ENCODE measurements around the gene DERL3. TPM values are rescaled to one million over a fixed set of nuclear protein-coding genes. Genes with fewer than 3 reads are reported as not detected.

Gene DERL3
- total and polyA plus RNA-seq, 7 experiments from 2014 or later: 1.6 to 16.2 (median 6.5) TPM; not detected in 2

DNA sequence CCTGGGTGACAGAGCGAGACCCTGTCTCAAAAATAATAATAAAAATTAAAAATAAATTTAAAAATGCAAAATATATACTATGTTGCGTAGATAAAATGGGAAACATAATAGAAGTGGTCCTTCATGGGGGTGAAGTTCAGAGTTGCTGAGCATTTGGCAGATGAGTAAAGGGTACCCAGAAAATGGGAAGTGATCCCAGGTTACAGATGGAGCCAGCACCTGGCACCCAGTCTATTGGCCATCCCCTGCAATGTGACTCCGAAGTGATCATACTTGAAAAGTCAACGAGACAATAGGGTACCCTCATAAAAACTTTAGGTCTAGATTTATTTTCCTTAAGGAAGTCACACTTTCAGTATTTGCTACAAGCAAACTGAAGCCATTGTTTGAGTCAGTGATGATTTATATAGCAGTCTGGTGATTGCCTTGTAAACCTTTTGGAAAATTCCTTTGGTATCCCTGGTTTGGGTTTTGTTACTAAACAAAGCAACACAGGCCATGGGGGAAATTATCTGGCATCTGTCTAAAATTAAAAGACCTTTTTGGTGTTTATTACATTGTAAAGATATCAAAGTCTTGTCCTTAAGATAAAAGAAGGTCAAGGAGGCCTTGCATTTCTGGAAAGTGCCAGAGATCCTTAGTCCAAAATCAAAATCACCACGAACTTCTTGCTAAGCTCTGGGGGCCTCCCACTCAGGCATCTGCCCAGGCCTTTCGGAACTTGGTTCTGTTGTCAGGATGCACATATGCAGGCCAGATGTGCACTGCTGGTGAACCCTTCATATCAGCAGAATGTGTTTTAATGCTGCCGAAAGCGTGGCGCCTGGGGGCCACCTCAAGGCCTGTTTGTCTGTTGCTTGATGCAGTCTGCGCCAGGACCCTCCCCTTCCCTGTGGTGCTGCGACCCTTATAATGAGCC is 47.7 kb downstream of the DERL3 start:
- CTCF ChIA-PET: no interaction called here
- Mint-ChIP-seq H3K36me3 (peaks cover 4 to 25% (median 9%) of the 10 kb centered on the region in 5 donors), H3K4me1 (peaks cover 16 to 55% (median 46%) of the 10 kb centered on the region in 7 donors), H3K27me3 (no peaks in the 10 kb centered on the region), H3K27ac (no peak overlapping the region), H3K9me3 (no peaks in the 10 kb centered on the region), H3K4me3 (no peak overlapping the region)
- intact Hi-C loops (cut with micrococcal nuclease): no loop called here
- Histone ChIP-seq H3K36me3 (ENCODE audit: control insufficient read depth in 2 of 3, insufficient read depth in 3 of 3, low read length in 3 of 3) (peaks cover 0 to 52% (median 7%) of the 10 kb centered on the region in 3 experiments), H3K9me3 (ENCODE audit: control insufficient read depth in 2 of 3, low read length in 3 of 3) (no peaks in the 10 kb centered on the region), H3K27me3 (ENCODE audit: control insufficient read depth in 2 of 2, insufficient read depth in 2 of 2, low read length in 2 of 2) (no peaks in the 10 kb centered on the region), H3K4me3 (ENCODE audit: low read length) (no peak overlapping the region), H3K4me1 (ENCODE audit: control insufficient read depth in 2 of 2, insufficient read depth in 2 of 2, low read length in 2 of 2) (peaks cover 11 to 12% of the 10 kb centered on the region in 2 donors), H3K27ac (ENCODE audit: low read depth, low read length) (no peak overlapping the region)
- ATAC-seq (no peak), DNase-seq (no peak)
- POLR2A ChIA-PET: interaction anchor here (0.6 kb wide), 1 partner anchor 153 kb away, joined by 3 read pairs; no protein-coding TSS in a partner anchor

DNA sequence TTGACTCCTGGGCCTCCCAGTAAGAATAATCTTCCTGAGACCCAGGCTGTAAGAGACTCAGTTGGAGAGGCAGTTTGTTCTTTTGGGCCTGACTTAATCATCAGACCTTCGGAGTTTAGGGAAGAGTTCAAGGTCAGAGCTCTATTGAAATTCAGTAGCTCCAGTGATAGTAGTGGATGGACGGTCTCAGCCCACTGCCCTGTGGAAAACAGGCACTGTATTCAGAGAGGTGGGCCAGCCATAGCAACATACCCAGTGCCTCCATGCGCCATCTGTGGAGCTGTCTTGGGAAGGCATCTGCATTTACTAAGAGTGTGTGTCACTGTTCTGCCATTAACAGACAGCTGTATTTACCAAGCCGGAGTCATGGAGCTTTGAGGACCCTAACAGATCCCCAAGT is 49.2 kb downstream of the DERL3 start:
- POLR2A ChIA-PET: interaction anchor here (0.6 to 6.4 kb wide), 3 partner anchors 19 to 68 kb away, joined by 3 to 62 read pairs (median 4); partner anchors contain the start of genes CHCHD10, MMP11 and SLC2A11
- peaks cover 0 to 40% (median 0%) of the 10 kb centered on the region in 3 experiments for H3K36me3 ChIP-seq (ENCODE audit: control insufficient read depth in 2 of 3, insufficient read depth in 3 of 3, low read length in 3 of 3)
- CTCF ChIA-PET: interaction anchor here (0.6 to 1.5 kb wide), 2 partner anchors 105 to 213 kb away, joined by 3 read pairs; partner anchors contain the start of gene MIF
- no peaks in the 10 kb centered on the region for H3K9me3 ChIP-seq (ENCODE audit: control insufficient read depth in 2 of 3, low read length in 3 of 3)
- Mint-ChIP-seq H3K4me3 (peak overlapping the region in 9 of 10 donors; percentile 8 to 94 (median 43)), H3K9me3 (no peaks in the 10 kb centered on the region), H3K4me1 (peaks cover 16 to 60% (median 50%) of the 10 kb centered on the region in 7 donors), H3K27me3 (no peaks in the 10 kb centered on the region), H3K36me3 (peaks cover 3 to 22% (median 7%) of the 10 kb centered on the region in 5 donors), H3K27ac (peak overlapping the region in 6 of 9 donors; percentile 6 to 44 (median 32))
- no peak overlapping the region for H3K4me3 ChIP-seq (ENCODE audit: low read length)
- DNase-seq (no peak), ATAC-seq (no peak)
- H3K27ac ChIP-seq (ENCODE audit: low read depth, low read length): no peak overlapping the region
- H3K4me1 ChIP-seq (ENCODE audit: control insufficient read depth in 2 of 2, insufficient read depth in 2 of 2, low read length in 2 of 2): peaks cover 11 to 13% of the 10 kb centered on the region in 2 donors
- intact Hi-C loops (cut with micrococcal nuclease): loop anchor here in 1 of 2 donors (5.0 kb wide), 1 partner anchor 68 kb away; the partner anchor contains the start of gene SLC2A11
- H3K27me3 ChIP-seq (ENCODE audit: control insufficient read depth in 2 of 2, insufficient read depth in 2 of 2, low read length in 2 of 2): no peaks in the 10 kb centered on the region

DNA sequence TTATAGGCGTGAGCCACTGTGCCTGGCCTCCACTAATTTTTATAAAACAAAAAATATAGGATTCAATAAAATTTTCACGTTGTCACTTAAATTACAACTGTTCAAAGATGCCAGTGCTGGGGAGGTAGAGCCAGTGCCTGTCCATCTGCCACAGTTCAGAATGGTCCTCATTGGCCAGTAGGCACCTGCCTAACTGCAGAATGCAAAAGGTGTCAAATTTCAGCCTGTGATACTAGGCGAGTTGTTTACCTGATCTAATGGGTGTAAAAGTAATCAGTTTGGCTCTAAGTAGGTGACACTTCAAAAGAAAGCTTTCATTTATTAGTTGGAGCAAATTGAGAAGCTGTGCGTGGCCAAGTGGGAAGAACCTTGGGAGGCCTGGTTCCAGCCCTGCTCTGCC is 49.7 kb downstream of the DERL3 start:
- H3K27me3 Mint-ChIP-seq: no peaks in the 10 kb centered on the region
- H3K4me3 Mint-ChIP-seq: peak overlapping the region in 9 of 10 donors; percentile 8 to 94 (median 45)
- peaks cover 21 to 64% (median 55%) of the 10 kb centered on the region in 7 donors for H3K4me1 Mint-ChIP-seq
- no peak overlapping the region for H3K27ac ChIP-seq (ENCODE audit: low read depth, low read length)
- peaks cover 11 to 16% of the 10 kb centered on the region in 2 donors for H3K4me1 ChIP-seq (ENCODE audit: control insufficient read depth in 2 of 2, insufficient read depth in 2 of 2, low read length in 2 of 2)
- no peaks in the 10 kb centered on the region for H3K9me3 Mint-ChIP-seq
- H3K27me3 ChIP-seq (ENCODE audit: control insufficient read depth in 2 of 2, insufficient read depth in 2 of 2, low read length in 2 of 2): no peaks in the 10 kb centered on the region
- peaks cover 0 to 35% (median 0%) of the 10 kb centered on the region in 3 experiments for H3K36me3 ChIP-seq (ENCODE audit: control insufficient read depth in 2 of 3, insufficient read depth in 3 of 3, low read length in 3 of 3)
- intact Hi-C loops (cut with micrococcal nuclease): loop anchor here in 1 of 2 donors (5.0 kb wide), 1 partner anchor 68 kb away; the partner anchor contains the start of gene SLC2A11
- peaks cover 3 to 22% (median 7%) of the 10 kb centered on the region in 5 donors for H3K36me3 Mint-ChIP-seq
- no peaks in the 10 kb centered on the region for H3K9me3 ChIP-seq (ENCODE audit: control insufficient read depth in 2 of 3, low read length in 3 of 3)
- ATAC-seq (no peak), DNase-seq (no peak)
- ChIA-PET POLR2A (interaction anchor here (0.6 to 6.4 kb wide), 3 partner anchors 18 to 68 kb away, joined by 3 to 62 read pairs (median 4); partner anchors contain the start of genes CHCHD10, MMP11 and SLC2A11), CTCF (interaction anchor here (0.5 to 1.5 kb wide), 4 partner anchors 20 to 212 kb away, joined by 3 read pairs; partner anchors contain the start of gene MIF)
- H3K4me3 ChIP-seq (ENCODE audit: low read length): no peak overlapping the region
- peak overlapping the region in 1 of 9 donors; percentile 25 for H3K27ac Mint-ChIP-seq

DNA sequence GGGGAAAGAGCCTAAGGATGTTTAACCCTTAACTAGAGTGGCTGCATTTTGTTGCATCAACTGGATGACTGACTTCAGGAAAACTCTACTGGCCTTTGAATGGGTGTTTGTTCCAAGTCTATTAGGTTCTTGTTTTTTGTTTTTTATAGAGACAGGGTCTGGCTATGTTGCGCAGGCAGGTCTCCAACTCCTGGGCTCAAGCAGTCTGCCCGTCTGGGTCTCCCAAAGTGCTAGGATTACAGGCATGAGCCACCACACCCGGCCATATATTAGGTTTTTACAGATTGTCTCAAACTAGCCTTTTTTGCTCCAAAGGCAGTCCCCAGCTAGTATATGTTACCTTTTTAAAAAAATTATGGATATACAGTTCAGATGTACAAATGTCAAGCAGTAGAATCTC is 50.9 kb downstream of the DERL3 start:
- no peaks in the 10 kb centered on the region for H3K27me3 Mint-ChIP-seq
- ChIA-PET POLR2A (interaction anchor here (0.6 to 6.4 kb wide), 7 partner anchors 10 to 521 kb away, joined by 3 to 62 read pairs (median 7); partner anchors contain the start of genes CABIN1, CHCHD10, MIF and MMP11), CTCF (interaction anchor here (0.7 kb wide), 1 partner anchor 319 kb away, joined by 4 read pairs; no protein-coding TSS in a partner anchor)
- H3K36me3 ChIP-seq (ENCODE audit: control insufficient read depth in 2 of 3, insufficient read depth in 3 of 3, low read length in 3 of 3): peaks cover 0 to 23% (median 0%) of the 10 kb centered on the region in 3 experiments
- intact Hi-C loops (cut with micrococcal nuclease): loop anchor here (1.0 to 5.0 kb wide), 11 partner anchors 17 to 767 kb away; partner anchors contain the start of genes DERL3 (in 2 of the 2), CABIN1 (in 1 of the 2), CHCHD10 (in 1 of the 2) and GUCD1 (in 1 of the 2)
- ATAC-seq (no peak), DNase-seq (no peak)
- peaks cover 0 to 17% (median 2%) of the 10 kb centered on the region in 5 donors for H3K36me3 Mint-ChIP-seq
- peaks cover 17 to 63% (median 50%) of the 10 kb centered on the region in 7 donors for H3K4me1 Mint-ChIP-seq
- H3K4me3 ChIP-seq (ENCODE audit: low read length): peak overlapping the region; percentile 85
- H3K9me3 ChIP-seq (ENCODE audit: control insufficient read depth in 2 of 3, low read length in 3 of 3): no peaks in the 10 kb centered on the region
- peaks cover 11 to 17% of the 10 kb centered on the region in 2 donors for H3K4me1 ChIP-seq (ENCODE audit: control insufficient read depth in 2 of 2, insufficient read depth in 2 of 2, low read length in 2 of 2)
- H3K27ac ChIP-seq (ENCODE audit: low read depth, low read length): peak overlapping the region; percentile 99
- no peaks in the 10 kb centered on the region for H3K27me3 ChIP-seq (ENCODE audit: control insufficient read depth in 2 of 2, insufficient read depth in 2 of 2, low read length in 2 of 2)
- H3K4me3 Mint-ChIP-seq: peak overlapping the region; percentile 81 to 94 (median 91)
- no peaks in the 10 kb centered on the region for H3K9me3 Mint-ChIP-seq
- peak overlapping the region; percentile 74 to 97 (median 94) for H3K27ac Mint-ChIP-seq

DNA sequence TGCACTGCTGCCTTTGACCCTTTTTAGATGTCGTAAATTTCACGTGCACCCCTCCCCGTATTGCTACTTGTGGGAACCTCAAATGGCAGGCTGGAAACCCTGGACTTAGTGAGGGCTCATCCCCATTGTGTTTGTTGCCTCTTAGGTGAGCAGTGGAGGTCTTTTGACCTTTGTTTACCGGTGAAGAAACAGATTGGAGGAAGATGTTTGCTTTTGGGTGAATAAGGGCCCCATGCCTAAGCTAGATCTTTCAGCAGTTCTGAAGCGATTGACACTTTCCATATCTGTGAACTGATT is 51.3 kb downstream of the DERL3 start:
- peak overlapping the region; percentile 81 to 94 (median 91) for H3K4me3 Mint-ChIP-seq
- H3K36me3 Mint-ChIP-seq: peaks cover 0 to 15% (median 0%) of the 10 kb centered on the region in 5 donors
- peak overlapping the region; percentile 85 for H3K4me3 ChIP-seq (ENCODE audit: low read length)
- peaks cover 11 to 17% of the 10 kb centered on the region in 2 donors for H3K4me1 ChIP-seq (ENCODE audit: control insufficient read depth in 2 of 2, insufficient read depth in 2 of 2, low read length in 2 of 2)
- intact Hi-C loops (cut with micrococcal nuclease): loop anchor here (1.0 to 5.0 kb wide), 11 partner anchors 16 to 768 kb away; partner anchors contain the start of genes DERL3 (in 2 of the 2), CABIN1 (in 1 of the 2), CHCHD10 (in 1 of the 2) and GUCD1 (in 1 of the 2)
- peaks cover 13 to 59% (median 47%) of the 10 kb centered on the region in 7 donors for H3K4me1 Mint-ChIP-seq
- no peaks in the 10 kb centered on the region for H3K9me3 ChIP-seq (ENCODE audit: control insufficient read depth in 2 of 3, low read length in 3 of 3)
- peak overlapping the region; percentile 74 to 97 (median 94) for H3K27ac Mint-ChIP-seq
- no peaks in the 10 kb centered on the region for H3K9me3 Mint-ChIP-seq
- peak overlapping the region; percentile 99 for H3K27ac ChIP-seq (ENCODE audit: low read depth, low read length)
- no peaks in the 10 kb centered on the region for H3K27me3 ChIP-seq (ENCODE audit: control insufficient read depth in 2 of 2, insufficient read depth in 2 of 2, low read length in 2 of 2)
- DNase-seq: no peak
- ATAC-seq: peak; percentile 37
- H3K27me3 Mint-ChIP-seq: no peaks in the 10 kb centered on the region
- CTCF ChIA-PET: interaction anchor here (1.1 kb wide), 1 partner anchor 107 kb away, joined by 3 read pairs; the partner anchor contains the start of gene MIF
- H3K36me3 ChIP-seq (ENCODE audit: control insufficient read depth in 2 of 3, insufficient read depth in 3 of 3, low read length in 3 of 3): peaks cover 0 to 20% (median 0%) of the 10 kb centered on the region in 3 experiments
- POLR2A ChIA-PET: interaction anchor here (0.6 to 6.4 kb wide), 10 partner anchors 9 to 223 kb away, joined by 3 to 62 read pairs (median 6); partner anchors contain the start of genes CABIN1, CHCHD10, MIF and MMP11

Measured in naive thymus-derived CD4-positive, alpha-beta T cell (primary cell).